Heart left ventricle (tissue), 13 donors: ENCODE results near the gene MINK1.

Experiments
- CTCF ChIP-seq, 12 donors: fragments of 200-600 bp; sonication (generic) in 4 of 12; IDR thresholded peaks; one replicate each; pipeline versions ENCODE4 v1.5.0 to v1.8.0; 2018 to 2022; ENCODE audit warnings: antibody characterized with exemption in 12 of 12, mild to moderate bottlenecking in 5 of 12
- POLR2A ChIP-seq, 2 donors: fragments of 450-650 bp; IDR thresholded peaks; one replicate each; pipeline ENCODE4 v1.6.1; 2017; ENCODE audit warnings: antibody characterized with exemption in 2 of 2, mild to moderate bottlenecking in 2 of 2, moderate library complexity in 2 of 2
- donor health status: ischemic (EF 13 %, LVEDD 7.1; RV severe dilation, severe dysfunction).
- donor health status: DM: no; HTN: yes; CAD: no.
- donor health status: DM: no; HTN: no; CAD: no.
- donor health status: ischemic (EF 25% LVEDD 6.9; RV normal size, moderate dysfunction).
- donor health status: ischemic (EF 25% LVEDD 5.7; RV mildly dilated, moderate dysfunction).
- donor health status: ischemic (EF 35%, LVEDD 5.7; RV mildly dilated, moderate dysfunction).
- donor health status: nonischemic (EF 11% LVEDD 7.7; RV severe dilation, severe dysfunction).
- donor health status: DM: yes; HTN: yes; CAD: no.
- donor health status: PGD.
- donor health status: ischemic (EF 29% LVEDD 5.4; RV normal size, mild dysfunction).
- donor health status: nonischemic (EF 23%, LVEDD 6.1; RV moderate dilation, normal function).

- TF ChIP-seq CTCF (IDR thresholded peaks at IDR 0.05) (no peak), POLR2A (IDR thresholded peaks at IDR 0.05) (no peak)
Observed at GRCh38 chr17:4898351-4898750, 65.2 kb downstream of the MINK1 start.
